LNCAP (cell line): ENCODE data around the gene OR51B2.

Experiments
- CTCF ChIP-seq: fragments of 450-650 bp; IDR thresholded peaks from 2 replicates; pipeline ENCODE4 v1.5.1; 2017; ENCODE audit warnings: mild to moderate bottlenecking

The OR51B2 gene

DNA sequence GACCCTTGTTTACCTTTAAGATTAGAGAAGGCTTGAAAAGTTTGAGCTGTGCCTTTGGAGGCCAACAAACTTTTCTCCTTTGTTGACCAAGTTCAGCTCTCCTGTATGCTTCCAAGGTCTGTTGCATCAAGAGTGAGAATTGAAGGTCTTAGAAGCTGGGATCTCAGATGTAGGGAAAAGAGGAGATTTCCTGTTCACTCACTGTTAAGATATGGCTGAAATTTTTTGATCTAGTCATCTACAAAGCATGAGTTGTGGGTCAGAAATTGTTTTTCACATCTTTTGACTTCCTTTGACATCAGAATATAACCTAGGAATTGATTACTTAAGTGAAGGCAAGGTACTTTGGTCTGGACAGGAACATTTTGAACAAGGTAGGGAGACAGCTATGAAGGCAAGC, 34.4 kb downstream of the OR51B2 start:
- TF ChIP-seq CTCF = no peak

DNA sequence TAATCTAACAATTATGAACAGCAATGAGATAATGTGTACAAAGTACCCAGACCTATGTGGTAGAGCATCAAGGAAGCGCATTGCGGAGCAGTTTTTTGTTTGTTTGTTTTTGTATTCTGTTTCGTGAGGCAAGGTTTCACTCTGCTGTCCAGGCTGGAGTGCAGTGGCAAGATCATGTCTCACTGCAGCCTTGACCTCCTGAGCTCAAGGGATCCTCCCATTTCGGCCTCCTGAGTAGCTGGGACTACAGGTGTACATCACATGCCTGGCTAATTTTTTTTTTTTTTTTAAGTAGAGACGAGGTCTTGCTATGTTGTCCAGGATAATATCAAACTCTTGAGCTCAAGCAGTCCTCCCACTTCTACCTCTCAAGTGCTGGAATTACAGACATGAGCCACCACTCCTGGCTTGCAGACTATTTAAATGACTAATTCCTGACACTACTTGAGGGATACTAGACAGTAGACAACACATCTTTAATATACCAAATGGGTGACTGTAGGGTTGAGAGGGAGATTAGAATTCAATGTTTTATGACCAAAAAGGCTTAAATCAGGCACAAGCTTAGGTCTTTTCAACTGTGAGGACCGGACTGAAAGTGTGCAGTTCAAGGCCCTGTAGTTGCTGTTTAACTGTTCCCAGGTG, 35.1 kb downstream of the OR51B2 start:
- TF ChIP-seq CTCF = no peak

DNA sequence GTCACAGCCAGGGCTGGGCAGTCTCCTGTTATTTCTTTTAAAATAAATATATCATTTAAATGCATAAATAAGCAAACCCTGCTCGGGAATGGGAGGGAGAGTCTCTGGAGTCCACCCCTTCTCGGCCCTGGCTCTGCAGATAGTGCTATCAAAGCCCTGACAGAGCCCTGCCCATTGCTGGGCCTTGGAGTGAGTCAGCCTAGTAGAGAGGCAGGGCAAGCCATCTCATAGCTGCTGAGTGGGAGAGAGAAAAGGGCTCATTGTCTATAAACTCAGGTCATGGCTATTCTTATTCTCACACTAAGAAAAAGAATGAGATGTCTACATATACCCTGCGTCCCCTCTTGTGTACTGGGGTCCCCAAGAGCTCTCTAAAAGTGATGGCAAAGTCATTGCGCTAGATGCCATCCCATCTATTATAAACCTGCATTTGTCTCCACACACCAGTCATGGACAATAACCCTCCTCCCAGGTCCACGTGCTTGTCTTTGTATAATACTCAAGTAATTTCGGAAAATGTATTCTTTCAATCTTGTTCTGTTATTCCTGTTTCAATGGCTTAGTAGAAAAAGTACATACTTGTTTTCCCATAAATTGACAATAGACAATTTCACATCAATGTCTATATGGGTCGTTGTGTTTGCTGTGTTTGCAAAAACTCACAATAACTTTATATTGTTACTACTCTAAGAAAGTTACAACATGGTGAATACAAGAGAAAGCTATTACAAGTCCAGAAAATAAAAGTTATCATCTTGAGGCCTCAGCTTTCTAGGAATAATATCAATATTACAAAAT, 35.8 kb downstream of the OR51B2 start:
- no peak for TF ChIP-seq CTCF

DNA sequence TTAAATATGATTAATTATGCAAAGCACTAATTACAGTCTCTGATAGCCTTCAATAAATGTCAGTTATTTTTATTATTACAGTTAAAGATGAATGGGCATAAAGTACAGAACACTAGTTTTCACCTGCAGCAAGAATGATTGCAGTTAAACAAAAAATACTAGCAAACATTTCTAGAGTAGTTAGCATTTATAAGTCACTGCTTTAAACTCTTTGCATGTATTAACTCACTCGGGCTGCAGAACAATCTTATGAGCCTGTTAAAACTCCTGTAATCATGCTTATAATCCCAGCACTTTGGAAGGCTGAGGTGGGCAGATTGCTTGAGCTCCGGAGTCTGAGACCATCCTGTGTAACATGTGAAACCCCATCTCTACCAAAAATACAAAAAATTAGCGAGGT, 37.2 kb downstream of the OR51B2 start:
- TF ChIP-seq CTCF = no peak

DNA sequence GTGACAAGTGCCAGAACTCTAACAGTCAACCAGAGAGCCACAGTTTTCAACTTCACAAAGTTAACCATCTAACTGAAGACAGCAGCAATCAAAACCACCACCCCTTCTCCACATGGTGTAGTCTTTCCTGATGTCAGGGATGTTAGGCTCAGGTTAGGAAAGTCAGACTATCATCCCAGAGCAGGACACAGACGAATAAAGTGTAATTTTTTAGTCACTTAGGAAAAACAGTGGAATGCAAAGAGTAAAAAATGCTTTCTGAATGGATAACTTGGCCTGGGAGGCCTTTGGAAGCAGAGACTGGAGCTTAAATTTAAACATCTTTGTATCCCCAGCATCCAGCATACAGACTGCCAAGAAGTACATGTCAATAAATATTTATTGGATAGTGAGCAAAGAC, 37.7 kb downstream of the OR51B2 start:
- no peak for TF ChIP-seq CTCF

- TF ChIP-seq CTCF = no peak
These were observed 38.3 kb downstream of the OR51B2 start for GRCh38 chr11:5285703-5286340.

- no peak for TF ChIP-seq CTCF
These were observed 39.5 kb downstream of the OR51B2 start for GRCh38 chr11:5284637-5285036.
